GM12891 (cell line): ENCODE results near the gene KCNIP2.

Source experiments
- PAX5 ChIP-seq: IDR thresholded peaks from 2 replicates; pipeline ENCODE4 v1.6.1; 2011; ENCODE audit warnings: low read length, moderate library complexity, mild to moderate bottlenecking; ENCODE audit not compliant: insufficient read depth, severe bottlenecking
- POLR2A ChIP-seq: IDR thresholded peaks from 2 replicates; pipeline ENCODE4 v1.6.1; 2011; ENCODE audit warnings: low read depth, low read length, control low read depth
- POLR2AphosphoS5 ChIP-seq: IDR thresholded peaks from 2 replicates; pipeline ENCODE4 v1.6.1; 2011; ENCODE audit warnings: low read depth, low read length, control low read depth
- SPI1 ChIP-seq: IDR thresholded peaks from 2 replicates; pipeline ENCODE4 v1.6.1; 2011; ENCODE audit warnings: low read depth, low read length, control low read depth
- TAF1 ChIP-seq: IDR thresholded peaks from 2 replicates; pipeline ENCODE4 v1.6.1; 2011; ENCODE audit warnings: low read depth, low read length, control low read depth

DNA sequence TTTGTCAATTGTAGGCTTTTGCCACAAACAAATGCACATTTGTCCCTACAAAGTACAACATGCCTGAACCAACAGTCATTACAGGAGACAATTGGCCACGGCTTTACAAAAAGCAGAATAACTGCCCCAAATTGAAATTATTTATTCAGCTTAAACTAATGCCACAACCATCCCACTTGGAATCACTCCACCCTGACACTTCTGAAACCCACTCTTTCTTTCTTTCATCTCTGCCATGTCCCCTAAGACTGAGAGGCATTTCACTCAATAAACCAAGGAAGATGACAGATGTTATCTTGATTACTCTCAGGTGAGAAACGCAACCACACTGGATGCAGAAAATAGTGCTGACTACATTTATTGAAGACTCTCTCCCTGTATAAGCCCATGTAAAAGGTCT lies 57.8 kb downstream of the KCNIP2 start:
- TF ChIP-seq POLR2AphosphoS5 = no peak
- TF ChIP-seq PAX5 = no peak
- no peak for TF ChIP-seq POLR2A
- TF ChIP-seq SPI1 = no peak
- no peak for TF ChIP-seq TAF1
